IMR-90 (cell line): ENCODE data around the gene MCM3AP. TPM values are rescaled to one million over a fixed set of nuclear protein-coding genes. Genes with fewer than 3 reads are reported as not detected.

Source experiments
- ATAC-seq: fragments of 200-7000 bp; cut with Tn5 transposase; 2 replicates; pipeline ENCODE4 v1.9.1; 2020; ENCODE audit warnings: low read depth, mild to moderate bottlenecking, moderate library complexity
- BruUV-seq: library from RNA; stranded (reverse); fragments of 400-500 nt; replicated peaks from 2 replicates; lab custom pipeline; 2021; lab: Mats Ljungman, UMichigan
- CTCF ChIA-PET: fragments of 300-600 bp; formaldehyde crosslinking; extraction: SDS; loops from one replicate; lab custom pipeline; 2021; ENCODE audit warnings: antibody characterized with exemption; lab: Yijun Ruan, JAX
- POLR2A ChIA-PET: fragments of 300-600 bp; sonication (Branson Sonifier 250); formaldehyde crosslinking; loops from one replicate; lab custom pipeline; 2022; ENCODE audit warnings: antibody characterized with exemption; ENCODE audit not compliant: unreplicated experiment; lab: Charles Lee
- DNase-seq: peaks from one replicate; pipeline ENCODE4 v3.0.0; 2013
- H2AFZ ChIP-seq: replicated peaks from 2 replicates; pipeline ENCODE3; 2013; ENCODE audit warnings: low read length, mild to moderate bottlenecking; ENCODE audit not compliant: poor library complexity
- H2AK5ac ChIP-seq: 2 replicates; pipeline ENCODE4 v1.6.1; 2013; ENCODE audit warnings: low read depth, low read length, inconsistent platforms
- H2AK9ac ChIP-seq: replicated peaks from 2 replicates; pipeline ENCODE3; 2013; ENCODE audit warnings: mild to moderate bottlenecking, low read depth, low read length, moderate library complexity; ENCODE audit not compliant: poor library complexity
- H2BK120ac ChIP-seq: 2 replicates; pipeline ENCODE4 v1.6.1; 2013; ENCODE audit warnings: low read depth, low read length, inconsistent platforms
- H2BK15ac ChIP-seq: 3 replicates; pipeline ENCODE4 v1.6.1; 2013; ENCODE audit warnings: low read depth, low read length, inconsistent platforms
- H2BK20ac ChIP-seq: 2 replicates; pipeline ENCODE4 v1.6.1; 2013; ENCODE audit warnings: low read depth, mild to moderate bottlenecking, inconsistent platforms, low read length, moderate library complexity
- H2BK5ac ChIP-seq: 2 replicates; pipeline ENCODE4 v1.6.1; 2013; ENCODE audit warnings: mild to moderate bottlenecking, low read depth, low read length, inconsistent platforms; ENCODE audit not compliant: poor library complexity, severe bottlenecking
- H3K14ac ChIP-seq: replicated peaks from 2 replicates; pipeline ENCODE4 v1.6.1; 2013; ENCODE audit warnings: low read depth, low read length, inconsistent platforms
- H3K18ac ChIP-seq: 2 replicates; pipeline ENCODE4 v1.6.1; 2013; ENCODE audit warnings: low read depth, low read length, control low read depth
- H3K23ac ChIP-seq: 2 replicates; pipeline ENCODE4 v1.6.1; 2013; ENCODE audit warnings: low read depth, low read length, inconsistent platforms
- H3K27ac ChIP-seq: 2 replicates; pipeline ENCODE4 v1.5.1; 2013; ENCODE audit warnings: mild to moderate bottlenecking, control low read depth, low read length; ENCODE audit not compliant: insufficient read depth
- H3K27me3 ChIP-seq: 2 replicates; pipeline ENCODE4 v1.6.1; 2013; ENCODE audit warnings: low read length; ENCODE audit not compliant: control insufficient read depth, insufficient read depth
- H3K36me3 ChIP-seq: 2 replicates; pipeline ENCODE4 v1.6.1; 2013; ENCODE audit warnings: low read length, mixed read lengths; ENCODE audit not compliant: control insufficient read depth, insufficient read depth
- H3K4ac ChIP-seq: 2 replicates; pipeline ENCODE4 v1.6.1; 2013; ENCODE audit warnings: low read depth, low read length, inconsistent platforms
- H3K4me1 ChIP-seq: 2 replicates; pipeline ENCODE4 v1.6.1; 2013; ENCODE audit warnings: low read length, mixed read lengths; ENCODE audit not compliant: control insufficient read depth, insufficient read depth
- H3K4me2 ChIP-seq: 2 replicates; pipeline ENCODE4 v1.6.1; 2013; ENCODE audit warnings: low read depth, mild to moderate bottlenecking, control low read depth, low read length, moderate library complexity
- H3K4me3 ChIP-seq: 2 replicates; pipeline ENCODE4 v1.5.1; 2013; ENCODE audit warnings: low read depth, mild to moderate bottlenecking, control low read depth, low read length, moderate library complexity; ENCODE audit not compliant: insufficient read depth
- H3K56ac ChIP-seq: 2 replicates; pipeline ENCODE4 v1.6.1; 2013; ENCODE audit warnings: low read length, inconsistent platforms; ENCODE audit not compliant: insufficient read depth; ENCODE audit errors: extremely low read depth
- H3K79me1 ChIP-seq, 2 experiments: 2 replicates each; pipeline ENCODE4 v1.6.1; 2013; ENCODE audit warnings: low read length in 2 of 2, inconsistent platforms in 1 of 2, low read depth in 1 of 2
- H3K9ac ChIP-seq: 2 replicates; pipeline ENCODE4 v1.6.1; 2013; ENCODE audit warnings: low read depth, low read length, control low read depth
- H3K9me1 ChIP-seq: 2 replicates; pipeline ENCODE4 v1.6.1; 2013; ENCODE audit warnings: low read length, inconsistent platforms; ENCODE audit not compliant: insufficient read depth
- H3K9me3 ChIP-seq: 2 replicates; pipeline ENCODE4 v1.6.1; 2013; ENCODE audit warnings: low read length; ENCODE audit not compliant: control insufficient read depth, insufficient read depth
- H4K20me1 ChIP-seq: 2 replicates; pipeline ENCODE4 v1.6.1; 2013; ENCODE audit warnings: low read length, inconsistent platforms; ENCODE audit not compliant: insufficient read depth
- H4K5ac ChIP-seq: 2 replicates; pipeline ENCODE4 v1.6.1; 2013; ENCODE audit warnings: mild to moderate bottlenecking, low read depth, low read length, control low read depth
- H4K8ac ChIP-seq, 2 experiments: 2 replicates each; pipeline ENCODE4 v1.6.1; 2013; ENCODE audit warnings: low read depth in 2 of 2, low read length in 2 of 2, control low read depth in 1 of 2, inconsistent platforms in 1 of 2
- H4K91ac ChIP-seq: 2 replicates; pipeline ENCODE4 v1.6.1; 2013; ENCODE audit warnings: low read depth, low read length, inconsistent platforms; ENCODE audit not compliant: insufficient read depth
- BHLHE40 ChIP-seq: fragments of 150-350 bp; IDR thresholded peaks from 2 replicates; pipeline ENCODE4 v1.6.1; 2016; ENCODE audit warnings: mild to moderate bottlenecking, low read depth, low read length
- CEBPB ChIP-seq: IDR thresholded peaks from 2 replicates; pipeline ENCODE4 v1.6.1; 2012; ENCODE audit warnings: low read depth, low read length, improper control_type of control experiment
- CHD1 ChIP-seq: IDR thresholded peaks from 2 replicates; pipeline ENCODE4 v1.6.1; 2012; ENCODE audit warnings: low read depth, low read length, improper control_type of control experiment
- CTCF ChIP-seq: conservative IDR thresholded peaks from 2 replicates; pipeline ENCODE4 v1.5.1; 2012; ENCODE audit warnings: mild to moderate bottlenecking, low read depth, low read length, improper control_type of control experiment
- ELK1 ChIP-seq: fragments of 150-350 bp; IDR thresholded peaks from 2 replicates; pipeline ENCODE4 v1.6.1; 2016; ENCODE audit warnings: low read depth, mild to moderate bottlenecking, low read length, moderate library complexity, borderline replicate concordance
- FOS ChIP-seq: fragments of 150-350 bp; IDR thresholded peaks from 2 replicates; pipeline ENCODE4 v1.6.1; 2016; ENCODE audit warnings: low read depth, low read length
- MAFK ChIP-seq: IDR thresholded peaks from 2 replicates; pipeline ENCODE4 v1.6.1; 2012; ENCODE audit warnings: low read depth, low read length, improper control_type of control experiment
- MAZ ChIP-seq: IDR thresholded peaks from 2 replicates; pipeline ENCODE4 v1.6.1; 2012; ENCODE audit warnings: low read depth, mild to moderate bottlenecking, low read length, improper control_type of control experiment, moderate library complexity, borderline replicate concordance
- MXI1 ChIP-seq: IDR thresholded peaks from 2 replicates; pipeline ENCODE4 v1.6.1; 2012; ENCODE audit warnings: low read depth, mild to moderate bottlenecking, low read length, moderate library complexity, borderline replicate concordance
- NFE2L2 ChIP-seq: fragments of 150-350 bp; IDR thresholded peaks from 2 replicates; pipeline ENCODE4 v1.6.1; 2016; ENCODE audit warnings: low read depth, mild to moderate bottlenecking, low read length
- POLR2A ChIP-seq: IDR thresholded peaks from 2 replicates; pipeline ENCODE4 v1.6.1; 2012; ENCODE audit warnings: mild to moderate bottlenecking, low read depth, low read length
- RAD21 ChIP-seq: IDR thresholded peaks from 2 replicates; pipeline ENCODE4 v1.6.1; 2012; ENCODE audit warnings: low read length, improper control_type of control experiment
- RCOR1 ChIP-seq: IDR thresholded peaks from 2 replicates; pipeline ENCODE4 v1.6.1; 2012; ENCODE audit warnings: mild to moderate bottlenecking, low read length, improper control_type of control experiment; ENCODE audit not compliant: insufficient replicate concordance
- RFX5 ChIP-seq: IDR thresholded peaks from 2 replicates; pipeline ENCODE4 v1.8.0; 2012; ENCODE audit warnings: low read depth, mild to moderate bottlenecking, low read length, moderate library complexity
- SMC3 ChIP-seq: fragments of 150-350 bp; IDR thresholded peaks from 2 replicates; pipeline ENCODE4 v1.6.1; 2016; ENCODE audit warnings: low read depth, mild to moderate bottlenecking, antibody characterized with exemption, low read length, moderate library complexity
- WGBS, 2 experiments: methylation state at CpG; one replicate each; pipeline versions ENCODE4 v1.1.5 to v1.1.7; 2013; ENCODE audit warnings: missing lambda C conversion rate in 2 of 2; ENCODE audit not compliant: insufficient read length in 1 of 2; ENCODE audit errors: extremely low coverage in 2 of 2; 5-methylcytosine and 5-hydroxymethylcytosine counted together
- dilution Hi-C: fragments of 300-500 bp; cut with HindIII; formaldehyde crosslinking; loops from one replicate; pipeline ENCODE4 v1.14.3; 2018; ENCODE audit warnings: low sequenced_read_pairs; ENCODE audit not compliant: unreplicated experiment
- in situ Hi-C: fragments of 300-500 bp; cut with MboI; formaldehyde crosslinking; loops from 3 replicates; pipeline ENCODE4 v1.14.3; 2019; ENCODE audit warnings: low sequenced_read_pairs, inconsistent platforms, mixed read lengths
- intact Hi-C: fragments of 100-400 bp; cut with micrococcal nuclease; formaldehyde crosslinking; loops from 2 replicates; pipeline ENCODE4 v1.10.0; 2022
- polyA plus RNA-seq, 3 experiments: library from polyadenylated mRNA; depleted of rRNA; stranded (reverse); fragments of >200 nt; gene quantifications; 2 replicates each; pipeline ENCODE4 v1.2.3, GENCODE V29; 2012; ENCODE audit warnings: low replicate concordance in 1 of 3
- total RNA-seq: library from RNA; depleted of rRNA; stranded (reverse); fragments of >200 nt; gene quantifications from 2 replicates; pipeline ENCODE4 v1.2.3, GENCODE V29; 2012

The MCM3AP gene
- total and polyA plus RNA-seq, 2 of the 4 experiments (the other 2 are of a cell fraction): 46.5 to 63.1 TPM

- BruUV-seq: no TSS peak
- TF ChIP-seq RFX5 (no peak), NFE2L2 (no peak), POLR2A (no peak), MAZ (no peak), CTCF (no peak), CHD1 (no peak), CEBPB (no peak), ELK1 (no peak), FOS (no peak), MXI1 (no peak), BHLHE40 (no peak), SMC3 (no peak), RCOR1 (no peak), RAD21 (no peak), MAFK (no peak)
These were observed 19.5 kb upstream of the MCM3AP start for GRCh38 chr21:46304955-46305354.

More at GRCh38 chr21:46304955-46305354, 19.5 kb upstream of the MCM3AP start:
- Histone ChIP-seq H2AFZ (no peak overlapping the region), H3K9ac (no peak overlapping the region), H4K91ac (no peak overlapping the region), H4K8ac (no peak overlapping the region), H2BK15ac (no peak overlapping the region), H3K23ac (no peak overlapping the region), H4K20me1 (no peaks in the 10 kb centered on the region), H2BK120ac (no peak overlapping the region), H3K14ac (no peak overlapping the region), H2AK9ac (no peak overlapping the region), H3K4me3 (no peak overlapping the region), H3K36me3 (peaks cover 12% of the 10 kb centered on the region), H2BK20ac (no peak overlapping the region), H3K9me1 (no peaks in the 10 kb centered on the region; the same call in 1 of the 2 replicates), H3K4me2 (no peak overlapping the region), H3K27ac (no peak overlapping the region), H3K56ac (no peak overlapping the region), H2AK5ac (no peak overlapping the region), H3K18ac (no peak overlapping the region), H3K27me3 (no peaks in the 10 kb centered on the region), H2BK5ac (no peak overlapping the region), H3K4me1 (no peaks in the 10 kb centered on the region), H3K4ac (no peak overlapping the region), H3K9me3 (no peaks in the 10 kb centered on the region), H3K79me1 (peaks cover 5 to 9% of the 10 kb centered on the region in 2 experiments; a peak in 3 of 4 replicates), H4K5ac (no peak overlapping the region)
- DNase-seq: no peak
- in situ Hi-C loops: no loop called here
- ATAC-seq: no peak
- 99% methylated on average over 7 of the region's 11 CpGs; no CpG with 5 or more reads in 1 of the 2 experiments for WGBS, 2 experiments
- dilution Hi-C loops: no loop called here
- ChIA-PET POLR2A (no interaction called here), CTCF (no interaction called here)
- intact Hi-C loops: no loop called here
